ENCODE data around the gene VAPB.

DNA sequence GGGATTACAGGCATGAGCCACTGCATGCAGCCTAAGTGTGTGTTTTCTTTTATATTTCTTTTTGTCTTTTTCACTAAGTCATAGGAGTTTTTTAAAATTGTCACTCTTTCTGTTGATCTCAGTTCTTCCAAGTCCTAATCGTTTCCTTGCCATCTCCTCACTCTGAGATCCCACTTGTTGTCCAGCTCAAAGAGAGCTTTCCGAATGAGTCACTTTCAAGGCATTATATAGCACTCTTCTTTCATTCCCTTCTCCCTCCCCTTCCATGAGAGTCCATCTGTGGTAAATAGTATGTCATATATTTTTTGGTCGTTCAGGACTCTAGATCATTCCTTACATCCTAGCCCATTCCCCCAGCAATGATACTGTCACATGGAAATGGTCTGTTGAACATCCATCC, 4.3 kb downstream of the VAPB start:
- TF ChIP-seq ZNF384 (IDR thresholded peaks at IDR 0.05) (no peak), TARDBP (IDR thresholded peaks at IDR 0.05) (no peak), SP1 (IDR thresholded peaks at IDR 0.05) (no peak), NFRKB (IDR thresholded peaks at IDR 0.05) (no peak)
